ENCODE results near the gene ACTN2.

- no peak for TF ChIP-seq CTCF (IDR thresholded peaks at IDR 0.05; ENCODE audit: borderline replicate concordance, extremely low read depth, low read length, poor library complexity, severe bottlenecking)
- no peak for TF ChIP-seq EZH2 (IDR thresholded peaks at IDR 0.05; ENCODE audit: borderline replicate concordance, low read depth, low read length, severe bottlenecking)
These were observed 121.7 kb downstream of the ACTN2 start for GRCh38 chr1:236808005-236808404.

All from DND-41 (cell line).